HG02885 (cell line): ENCODE data around the gene PI4K2A.
A peak's percentile ranks its signal among the peaks of the same experiment; 100 is the strongest.
"Not testable (repeated sequence)": the region's sequence is repeated elsewhere in the genome, so short reads cannot be mapped to it uniquely, and the experiment has no call there.

ENCODE experiments used
- ATAC-seq: cut with Tn5 transposase; IDR thresholded peaks from one replicate; pipeline ENCODE4 v1.9.1; 2021; ENCODE audit warnings: mild to moderate bottlenecking; ENCODE audit not compliant: unreplicated experiment, poor library complexity

Gene PI4K2A

DNA sequence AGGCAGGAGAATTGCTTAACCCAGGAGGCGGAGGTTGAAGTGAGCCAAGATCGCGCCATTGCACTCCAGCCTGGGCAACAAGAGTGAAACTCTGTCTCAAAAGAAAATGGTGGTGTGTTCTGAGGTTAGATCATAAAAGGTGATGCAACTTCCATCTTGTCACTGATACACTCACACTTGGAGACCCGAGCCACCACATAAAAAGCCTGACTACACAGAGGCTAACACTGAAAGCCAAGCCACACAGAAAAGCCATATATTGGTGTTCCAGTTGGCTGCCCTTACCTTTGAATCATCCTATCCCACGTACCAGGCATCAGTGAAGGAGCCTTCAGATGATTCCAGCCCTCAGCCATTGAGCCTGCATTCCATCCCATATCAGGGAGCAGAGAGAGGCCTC lies 11.2 kb upstream of the PI4K2A start:
- no peak for ATAC-seq

DNA sequence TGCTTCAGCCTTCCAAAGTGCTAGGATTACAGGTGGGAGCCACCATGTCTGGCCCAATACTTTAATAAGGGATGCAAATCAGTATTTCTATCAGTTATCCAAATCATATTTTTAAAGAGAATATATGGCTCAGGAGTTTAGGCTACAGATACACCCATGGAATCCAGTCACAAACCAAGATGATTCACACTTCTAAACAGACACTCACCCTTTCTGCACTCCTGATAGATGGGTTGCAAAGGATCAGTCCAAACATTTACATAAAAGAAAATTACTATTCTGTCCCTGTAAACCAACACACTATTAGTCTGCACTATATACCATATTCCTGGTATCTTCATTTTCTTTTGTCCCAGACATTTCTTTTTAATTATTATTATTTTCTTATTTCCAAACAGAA lies 9.4 kb upstream of the PI4K2A start:
- ATAC-seq = no peak

DNA sequence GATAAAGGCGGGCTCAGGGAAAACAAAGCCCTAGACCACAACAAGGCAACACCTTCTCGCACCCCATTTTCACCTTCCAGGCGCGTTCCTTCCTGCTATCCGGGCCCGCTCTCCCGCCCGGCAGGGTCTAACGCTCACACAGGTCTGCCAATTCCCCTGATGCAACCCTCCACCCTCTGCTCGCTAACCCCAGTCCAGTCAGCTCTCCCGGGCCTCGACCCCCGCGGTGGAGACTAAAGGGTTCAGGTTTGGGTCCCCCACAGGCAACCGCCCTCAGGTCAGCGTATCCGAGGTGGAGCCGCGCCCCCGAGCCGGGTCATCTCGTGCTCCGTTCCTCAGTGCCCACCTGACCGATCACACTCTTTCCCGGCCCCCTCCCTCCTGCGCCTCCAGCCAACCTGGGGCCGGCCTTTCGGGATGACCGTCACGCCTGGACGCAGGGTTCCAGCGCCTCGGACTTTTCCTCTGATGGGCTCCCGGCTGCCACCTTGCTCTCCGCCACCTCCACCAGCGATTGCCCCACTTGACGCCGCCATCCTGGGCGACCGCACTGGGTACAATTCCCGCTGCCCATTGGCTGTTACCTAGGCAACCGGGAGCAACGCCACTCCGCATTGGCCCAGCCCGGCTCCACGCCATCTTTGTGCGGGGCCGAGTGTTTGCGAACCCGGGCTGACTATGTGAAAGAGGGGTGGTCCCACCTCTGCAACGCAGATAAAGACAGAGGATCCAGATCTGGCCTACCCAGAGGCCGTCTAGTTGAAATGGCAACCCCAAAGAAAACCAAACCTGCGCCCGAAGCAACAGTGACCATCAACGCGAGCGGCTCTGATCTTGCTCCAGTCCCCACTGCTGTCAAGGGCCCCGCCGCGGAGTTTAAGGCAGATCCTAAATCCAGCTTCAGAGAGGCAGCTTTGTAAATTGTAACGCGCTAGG lies 7.3 kb upstream of the PI4K2A start, which contains the start of gene MORN4:
MORN4 (minus strand) TSS at position 552 of the 936 bp plus-strand sequence. CDS start 13,847 bp downstream, outside the sequence.
- ATAC-seq = peak; percentile 99

DNA sequence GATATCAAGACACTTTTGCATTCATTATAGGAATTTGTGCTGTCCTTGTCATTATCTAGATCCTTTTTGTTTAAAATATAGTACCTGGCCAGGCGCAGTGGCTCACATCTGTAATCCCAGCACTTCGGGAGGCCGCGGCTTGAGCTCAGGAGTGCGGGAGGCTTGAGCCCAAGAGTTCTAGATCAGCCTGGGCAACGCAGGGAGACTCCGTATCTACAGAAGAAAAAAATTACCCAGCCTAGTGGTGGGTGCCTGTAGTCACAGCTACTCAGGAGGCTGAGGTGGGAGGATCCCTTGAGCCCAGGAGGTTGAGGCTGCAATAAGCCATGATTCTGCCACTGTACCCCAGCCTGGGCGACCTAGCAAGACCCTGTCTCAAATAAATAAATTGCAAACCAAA lies 6.5 kb upstream of the PI4K2A start:
- ATAC-seq = no peak

DNA sequence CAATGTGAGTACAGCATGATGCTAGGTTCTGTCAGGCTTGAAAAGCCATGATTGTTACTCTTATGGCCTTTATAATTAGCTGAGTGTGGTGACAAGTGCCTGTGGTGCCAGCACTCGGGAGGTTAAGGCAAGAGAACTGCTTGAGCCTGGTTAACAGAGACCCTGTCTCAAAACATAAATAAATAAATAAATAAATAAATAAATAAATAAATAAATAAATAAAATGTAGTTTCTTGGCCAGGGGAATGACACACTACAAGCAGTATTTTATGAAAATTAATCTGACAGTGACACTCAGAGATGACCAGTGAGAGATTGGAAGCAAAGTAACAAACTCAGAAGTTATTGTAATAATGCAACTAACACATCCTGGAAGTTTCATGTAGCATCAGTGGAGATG lies 4.9 kb upstream of the PI4K2A start:
- no peak for ATAC-seq

DNA sequence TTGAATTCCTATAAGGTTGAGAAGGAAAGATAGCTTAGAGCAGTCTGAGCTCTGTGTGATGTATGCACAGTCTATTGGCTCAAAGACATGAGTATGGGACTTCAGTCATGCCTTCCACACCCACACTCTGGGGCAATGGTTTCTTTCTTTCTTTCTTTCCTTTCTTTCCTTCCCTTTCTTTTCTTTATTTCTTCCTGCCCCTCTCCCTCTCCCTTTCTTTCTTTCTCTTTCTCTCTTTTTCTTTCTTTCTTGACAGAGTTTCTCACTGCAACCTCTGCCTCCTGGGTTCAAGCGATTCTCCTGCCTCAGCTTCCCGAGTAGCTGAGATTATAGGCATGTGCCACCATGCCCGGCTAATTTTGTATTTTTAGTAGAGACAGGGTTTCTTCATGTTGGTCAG lies 1.4 kb upstream of the PI4K2A start:
- ATAC-seq = not testable (repeated sequence)

DNA sequence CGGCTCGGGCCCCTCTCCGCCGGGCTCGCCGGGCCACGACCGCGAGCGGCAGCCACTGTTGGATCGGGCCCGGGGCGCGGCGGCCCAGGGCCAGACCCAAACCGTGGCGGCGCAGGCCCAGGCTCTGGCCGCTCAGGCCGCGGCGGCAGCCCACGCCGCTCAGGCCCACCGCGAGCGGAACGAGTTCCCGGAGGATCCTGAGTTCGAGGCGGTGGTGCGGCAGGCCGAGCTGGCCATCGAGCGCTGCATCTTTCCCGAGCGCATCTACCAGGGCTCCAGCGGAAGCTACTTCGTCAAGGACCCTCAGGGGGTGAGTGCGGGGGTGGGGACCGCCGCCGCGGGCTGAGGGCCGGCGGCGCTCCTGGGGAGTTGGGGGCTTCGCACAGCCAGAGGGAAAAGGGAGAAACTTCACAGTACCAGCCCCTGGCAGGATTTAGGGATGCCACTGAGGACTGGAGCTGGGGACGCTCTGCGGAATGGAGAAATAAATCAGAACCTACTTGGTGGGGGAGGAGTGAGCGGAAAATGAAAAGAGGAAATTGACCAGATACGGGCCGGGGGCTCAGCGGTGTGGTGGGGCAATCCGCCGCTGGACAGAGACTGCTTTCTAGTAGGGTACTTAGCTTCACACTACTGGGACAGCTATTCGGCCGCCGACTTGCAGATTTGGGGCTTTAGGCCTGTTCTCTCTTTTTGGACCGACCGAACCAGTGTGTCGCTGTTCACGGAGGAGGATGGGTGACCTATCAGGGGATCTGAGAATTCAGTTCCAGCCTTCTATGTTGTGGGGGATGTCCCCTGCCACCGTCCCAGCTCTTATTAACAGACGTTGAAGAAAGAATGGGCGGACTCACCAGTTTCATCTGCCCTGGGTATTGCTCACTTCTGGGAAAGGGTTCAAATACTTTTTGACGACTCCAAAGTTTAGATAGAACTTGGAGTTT lies 669 bp downstream of the PI4K2A start:
- ATAC-seq = peak; percentile 14

DNA sequence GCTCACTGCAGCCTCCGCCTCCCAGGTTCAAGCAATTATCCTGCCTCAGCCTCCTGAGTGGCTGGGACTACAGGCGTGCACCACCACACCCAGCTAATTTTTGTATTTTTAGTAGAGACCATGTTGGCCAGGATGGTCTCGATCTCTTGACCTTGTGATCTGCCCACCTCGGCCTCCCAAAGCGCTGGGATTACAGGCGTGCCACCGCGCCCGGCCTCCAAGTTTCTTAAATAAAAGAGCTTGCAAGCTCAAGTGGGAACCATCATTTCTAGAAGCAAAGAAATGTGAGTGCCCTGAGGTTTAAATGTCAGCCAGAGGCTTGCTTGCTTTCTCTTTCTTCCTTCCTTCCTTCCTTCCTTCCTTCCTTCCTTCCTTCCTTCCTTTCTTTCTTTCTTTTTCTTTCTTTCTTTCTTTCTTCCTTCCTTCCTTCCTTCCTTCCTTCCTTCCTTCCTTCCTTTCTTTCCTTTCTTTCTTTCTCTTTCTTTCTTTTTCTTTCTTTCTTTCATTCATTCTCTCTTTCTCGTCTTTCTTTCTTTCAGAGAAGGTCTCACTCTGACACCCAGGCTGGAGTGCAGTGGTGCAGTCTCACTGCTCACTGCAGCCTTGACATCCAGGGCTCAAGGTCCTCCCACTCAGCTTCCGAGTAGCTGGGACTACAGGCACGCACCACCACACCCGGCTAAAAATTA lies 2.1 kb downstream of the PI4K2A start:
- not testable (repeated sequence) for ATAC-seq

DNA sequence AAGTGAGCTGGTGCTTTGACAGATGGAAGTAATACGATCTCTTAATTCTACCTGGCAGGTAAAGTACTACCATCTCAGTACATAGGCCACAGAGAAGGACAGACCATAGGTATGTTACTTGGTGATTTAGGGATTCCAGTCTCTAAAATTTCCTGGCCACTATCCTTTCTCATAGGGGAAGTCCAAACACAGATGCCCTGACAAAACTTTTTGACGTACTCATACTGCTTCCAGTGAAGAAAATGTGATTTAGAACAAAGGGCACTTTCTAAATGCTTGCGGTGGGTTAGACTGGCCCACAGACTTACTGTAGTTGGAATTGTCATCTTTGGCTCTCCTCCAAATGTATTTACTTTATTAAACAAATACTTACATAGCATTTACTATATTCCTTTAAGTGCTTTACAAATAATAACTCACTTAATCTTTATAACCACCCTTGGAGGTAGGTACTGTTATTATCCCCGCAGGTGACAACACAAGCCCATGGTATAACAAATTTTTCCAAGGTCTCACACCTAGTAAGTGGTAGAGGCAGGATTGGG lies 3.0 kb downstream of the PI4K2A start:
- no peak for ATAC-seq

DNA sequence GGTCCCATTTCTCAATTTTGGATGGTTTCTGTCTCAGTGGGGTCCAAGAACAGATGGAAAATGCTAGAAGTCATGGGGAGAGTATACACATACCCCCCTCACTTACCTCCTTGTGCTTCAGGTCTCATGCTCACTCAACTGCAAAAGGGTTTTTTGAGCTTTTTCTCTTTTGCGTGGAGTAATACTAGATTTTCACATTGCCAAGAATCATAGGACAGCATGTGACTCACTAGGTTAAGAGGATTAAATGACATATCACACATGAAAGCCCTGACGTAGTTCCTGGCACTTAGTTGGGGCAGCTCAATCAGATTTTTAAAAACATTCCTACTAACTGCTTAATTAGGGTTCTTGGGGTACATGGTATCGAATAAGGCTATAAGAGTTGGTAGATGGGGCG lies 4.5 kb downstream of the PI4K2A start:
- no peak for ATAC-seq

DNA sequence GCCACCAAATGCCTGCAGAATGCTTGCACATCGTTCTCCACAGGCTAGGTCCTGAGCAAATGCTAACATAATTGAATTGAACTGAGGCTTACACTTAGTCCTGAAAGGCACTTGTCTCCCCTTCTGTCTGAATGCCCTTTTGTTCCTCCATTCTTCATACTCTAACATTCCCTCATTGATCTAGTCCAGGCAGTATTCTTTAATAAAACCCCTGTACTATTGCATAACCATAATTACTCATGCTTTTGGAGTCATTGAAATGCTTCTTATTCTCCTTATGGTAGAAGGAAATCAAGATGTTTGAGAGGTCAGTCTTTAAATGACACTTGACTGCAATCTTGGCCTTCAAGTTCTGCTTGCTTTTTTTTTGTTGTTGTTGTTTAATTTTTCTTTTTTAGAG lies 7.1 kb downstream of the PI4K2A start:
- no peak for ATAC-seq

DNA sequence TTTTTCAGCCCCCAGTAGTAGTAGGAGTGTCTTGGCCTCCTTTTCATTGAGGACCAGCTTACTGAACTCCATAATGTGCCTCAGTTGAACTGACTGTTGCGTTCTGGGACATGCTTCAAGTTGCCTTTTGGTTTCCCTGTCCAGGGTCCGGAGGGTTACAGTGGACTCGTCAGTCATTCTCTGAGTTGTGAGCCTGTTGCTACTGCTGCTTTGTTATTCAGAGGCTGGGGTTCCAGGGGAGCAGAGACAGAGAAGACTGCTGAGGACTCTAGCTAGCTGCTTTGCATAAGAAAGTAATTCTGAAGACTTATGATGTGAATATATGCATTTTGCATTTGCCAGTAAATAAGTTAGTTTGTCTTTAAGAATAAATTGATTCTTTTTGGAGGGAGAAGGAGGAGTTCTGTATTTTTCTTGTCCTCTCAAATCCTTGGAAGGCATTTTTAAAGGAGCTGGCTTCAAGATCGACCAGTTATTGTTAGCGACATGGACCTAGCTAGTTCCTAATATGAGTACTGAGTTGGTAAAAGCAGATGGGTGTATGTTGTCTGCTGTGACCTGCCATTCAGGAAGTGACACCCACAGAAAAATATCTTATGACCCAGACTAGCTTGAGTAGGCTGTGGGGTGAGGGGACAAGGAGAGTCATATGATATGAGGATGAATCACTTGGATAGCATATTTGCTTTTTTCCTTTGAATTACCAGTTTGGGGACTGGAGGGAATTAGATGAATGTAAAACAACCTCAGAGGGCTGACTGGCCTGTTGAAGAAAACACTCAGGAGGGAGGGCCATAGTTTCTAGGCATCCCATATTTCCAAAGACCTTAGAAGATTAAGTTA lies 8.3 kb downstream of the PI4K2A start:
- ATAC-seq = peak; percentile 98

DNA sequence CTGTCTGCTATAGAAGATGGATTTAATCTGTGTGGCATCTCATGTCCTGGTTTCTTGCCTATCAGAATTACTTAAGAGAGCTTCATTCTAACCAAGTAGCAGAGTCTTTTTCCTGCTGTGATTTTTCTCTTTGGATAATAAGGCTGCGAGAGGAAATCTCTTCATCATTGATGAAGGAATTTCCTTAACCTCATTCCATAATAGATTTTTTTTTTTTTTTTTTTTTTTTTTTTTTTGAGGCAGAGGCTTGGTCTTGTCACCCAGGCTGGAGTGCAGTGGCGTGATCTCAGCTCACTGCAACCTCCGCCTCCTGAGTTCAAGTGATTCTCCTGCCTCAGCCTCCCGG lies 8.9 kb downstream of the PI4K2A start:
- ATAC-seq = not testable (repeated sequence)

DNA sequence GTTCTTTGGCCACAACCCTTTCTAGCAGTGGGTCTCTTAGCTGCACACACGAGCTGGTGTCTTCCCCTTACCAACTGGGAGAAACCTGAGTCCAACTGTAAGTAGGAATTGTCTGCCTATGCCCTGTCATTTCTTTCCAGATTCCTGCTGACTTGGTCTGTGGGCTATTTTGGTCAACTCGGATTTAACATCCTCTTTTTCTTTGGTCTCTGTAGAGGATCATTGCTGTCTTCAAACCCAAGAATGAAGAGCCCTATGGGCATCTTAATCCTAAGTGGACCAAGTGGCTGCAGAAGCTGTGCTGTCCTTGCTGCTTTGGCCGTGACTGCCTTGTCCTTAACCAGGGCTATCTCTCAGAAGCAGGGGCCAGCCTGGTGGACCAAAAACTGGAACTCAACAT lies 10.3 kb downstream of the PI4K2A start:
- no peak for ATAC-seq

DNA sequence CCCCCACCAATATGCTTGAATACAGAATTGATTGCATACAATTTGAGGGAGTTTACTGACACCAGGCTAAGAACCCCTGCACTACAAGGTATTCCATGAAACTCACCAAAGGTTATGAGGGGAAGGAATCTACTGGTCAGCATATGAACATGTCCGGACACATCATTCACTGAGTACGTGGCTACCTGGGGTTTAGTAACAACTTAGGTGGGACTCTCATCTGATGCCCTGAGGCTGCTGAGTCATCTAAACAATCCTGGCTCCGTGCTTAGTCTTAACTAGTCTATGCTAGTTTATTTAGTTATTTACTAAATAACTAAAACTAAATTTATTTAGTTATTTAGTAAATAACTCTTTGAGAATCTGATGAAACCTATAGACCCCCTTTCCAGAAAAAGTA lies 11.3 kb downstream of the PI4K2A start:
- ATAC-seq = no peak

DNA sequence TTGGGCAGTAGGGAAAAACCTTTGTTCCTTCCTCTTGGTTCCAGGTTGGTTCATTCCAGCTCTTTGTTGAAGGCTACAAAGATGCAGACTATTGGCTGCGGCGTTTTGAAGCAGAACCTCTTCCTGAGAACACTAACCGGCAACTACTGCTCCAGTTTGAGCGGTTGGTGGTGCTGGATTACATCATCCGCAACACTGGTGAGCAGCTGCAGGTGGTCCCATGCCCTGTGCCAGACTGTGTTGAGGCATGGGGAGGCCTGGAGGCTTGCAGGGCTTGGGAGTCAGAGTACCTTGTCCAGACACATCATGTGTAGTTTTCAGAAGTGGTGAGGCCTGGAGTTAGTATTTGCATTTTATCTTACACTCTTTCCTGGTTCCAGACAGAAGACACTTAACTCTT lies 16.3 kb downstream of the PI4K2A start:
- no peak for ATAC-seq

DNA sequence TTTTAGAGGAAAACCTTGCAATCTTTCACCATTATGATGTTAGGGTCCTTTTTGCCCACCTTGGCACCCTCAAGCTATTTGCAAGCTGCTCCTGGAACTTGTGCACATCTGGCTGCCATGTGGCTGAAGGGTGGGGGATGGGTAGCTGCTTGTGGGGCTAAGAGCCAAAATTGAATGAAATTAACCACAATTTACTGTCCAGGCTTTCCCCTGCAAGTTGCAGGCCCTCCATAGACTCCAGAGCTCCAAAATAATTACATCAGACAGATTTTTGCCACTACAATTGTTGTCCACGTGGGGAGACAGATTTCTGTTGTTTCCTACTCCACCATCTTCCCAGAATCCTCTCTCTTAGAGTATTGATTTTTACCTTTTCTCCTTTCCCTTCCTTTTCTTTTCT lies 19.1 kb downstream of the PI4K2A start:
- ATAC-seq = no peak

DNA sequence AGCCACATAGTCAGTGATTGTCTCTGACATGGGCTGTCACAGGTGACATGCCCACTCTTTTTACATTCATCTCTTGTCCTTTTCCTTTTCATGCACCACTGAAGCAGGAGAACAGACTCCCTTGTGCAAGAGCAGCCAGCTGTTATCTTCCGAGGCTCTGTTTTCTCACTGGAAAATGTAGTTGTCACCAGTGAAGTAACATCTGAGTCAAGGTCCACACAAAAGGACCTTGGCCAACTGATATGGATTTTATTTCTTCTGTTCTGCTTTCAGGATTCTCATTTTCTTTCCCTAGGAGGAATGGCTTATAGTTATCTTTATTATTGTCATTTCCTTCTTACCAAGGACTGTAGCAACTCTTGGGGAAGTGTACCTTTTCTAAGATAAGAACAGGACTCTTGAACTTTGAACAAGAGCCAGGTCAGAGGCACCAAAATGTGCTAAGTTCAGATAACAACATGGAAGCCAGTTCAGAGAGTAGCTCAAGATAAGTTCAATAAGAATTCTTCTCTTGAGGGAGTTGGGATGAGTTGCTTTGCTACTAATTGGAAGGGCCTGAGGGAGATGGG lies 23.9 kb downstream of the PI4K2A start:
- no peak for ATAC-seq

DNA sequence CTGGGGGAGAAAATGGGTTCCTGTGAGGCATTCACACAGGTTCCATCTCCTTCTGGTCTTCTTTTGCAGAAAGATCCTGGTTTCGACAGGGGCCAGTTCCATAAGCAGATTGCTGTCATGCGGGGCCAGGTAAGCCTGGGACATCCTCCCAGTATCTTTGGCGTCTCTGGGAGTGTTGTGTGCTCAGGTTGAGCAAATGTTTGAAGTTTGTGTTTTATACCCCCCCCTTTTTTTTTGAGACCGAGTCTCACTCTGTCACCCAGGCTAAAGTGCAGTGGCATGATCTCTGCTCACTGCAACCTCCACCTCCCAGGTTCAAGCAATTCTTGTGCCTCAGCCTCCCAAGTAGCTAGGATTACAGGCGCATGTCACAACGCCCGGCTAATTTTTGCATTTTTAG lies 26.5 kb downstream of the PI4K2A start:
- no peak for ATAC-seq
